H9 (cell line): Measurements from ENCODE around the gene GSTP1. TPM values are rescaled to one million over a fixed set of nuclear protein-coding genes. Genes with fewer than 3 reads are reported as not detected.

Experiments used
- DNase-seq: peaks from one replicate; pipeline ENCODE4 v3.0.0-alpha.2; 2017
- H2AFZ ChIP-seq: one replicate; pipeline ENCODE4 v1.6.1; 2013; ENCODE audit warnings: mild to moderate bottlenecking, low read length, control low read depth, moderate library complexity
- H2AK5ac ChIP-seq: 2 replicates; pipeline ENCODE4 v1.6.1; 2013; ENCODE audit warnings: low read length, control low read depth, mixed read lengths; ENCODE audit not compliant: insufficient read length
- H2BK120ac ChIP-seq: one replicate; pipeline ENCODE4 v1.6.1; 2013; ENCODE audit warnings: low read depth, mild to moderate bottlenecking, low read length, control low read depth, inconsistent platforms; ENCODE audit not compliant: poor library complexity, severe bottlenecking
- H2BK12ac ChIP-seq: 2 replicates; pipeline ENCODE4 v1.6.1; 2013; ENCODE audit warnings: low read length, control low read depth, mixed read lengths, low read depth; ENCODE audit not compliant: insufficient read length
- H2BK15ac ChIP-seq: 2 replicates; pipeline ENCODE4 v1.6.1; 2013; ENCODE audit warnings: low read depth, low read length, control low read depth
- H2BK20ac ChIP-seq: one replicate; pipeline ENCODE4 v1.6.1; 2013; ENCODE audit warnings: low read depth, mild to moderate bottlenecking, low read length, control low read depth, inconsistent platforms; ENCODE audit not compliant: poor library complexity, severe bottlenecking
- H2BK5ac ChIP-seq: 2 replicates; pipeline ENCODE4 v1.6.1; 2013; ENCODE audit warnings: low read length, control low read depth, mixed read lengths; ENCODE audit not compliant: insufficient read length
- H3K14ac ChIP-seq: 2 replicates; pipeline ENCODE4 v1.6.1; 2013; ENCODE audit warnings: low read length, control low read depth; ENCODE audit not compliant: insufficient read depth
- H3K18ac ChIP-seq: 2 replicates; pipeline ENCODE4 v1.6.1; 2013; ENCODE audit warnings: low read depth, mild to moderate bottlenecking, mixed read lengths, low read length, control low read depth; ENCODE audit not compliant: insufficient read length
- H3K23ac ChIP-seq: 2 replicates; pipeline ENCODE4 v1.6.1; 2013; ENCODE audit warnings: low read length, control low read depth, mixed read lengths, low read depth; ENCODE audit not compliant: insufficient read length
- H3K23me2 ChIP-seq: 2 replicates; pipeline ENCODE4 v1.6.1; 2013; ENCODE audit warnings: low read depth, mild to moderate bottlenecking, mixed read lengths, low read length, control low read depth; ENCODE audit not compliant: insufficient read length, poor library complexity, severe bottlenecking
- H3K27ac ChIP-seq: 2 replicates; pipeline ENCODE4 v1.5.1; 2013; ENCODE audit warnings: low read length, control low read depth, mixed read lengths, low read depth; ENCODE audit not compliant: insufficient read length
- H3K27me3 ChIP-seq: 2 replicates; pipeline ENCODE4 v1.6.1; 2013; ENCODE audit warnings: low read length, control low read depth, inconsistent platforms; ENCODE audit not compliant: insufficient read depth
- H3K4ac ChIP-seq: 2 replicates; pipeline ENCODE4 v1.6.1; 2013; ENCODE audit warnings: low read depth, mild to moderate bottlenecking, control low read depth, inconsistent platforms, low read length, moderate library complexity
- H3K4me1 ChIP-seq: 2 replicates; pipeline ENCODE4 v1.6.1; 2013; ENCODE audit warnings: low read length, control low read depth, inconsistent platforms; ENCODE audit not compliant: insufficient read depth
- H3K4me2 ChIP-seq: 2 replicates; pipeline ENCODE4 v1.6.1; 2013; ENCODE audit warnings: low read length, control low read depth, mixed read lengths; ENCODE audit not compliant: insufficient read length, insufficient read depth
- H3K56ac ChIP-seq: 2 replicates; pipeline ENCODE4 v1.6.1; 2013; ENCODE audit warnings: low read depth, mild to moderate bottlenecking, mixed read lengths, low read length, control low read depth; ENCODE audit not compliant: insufficient read length
- H3K79me1 ChIP-seq: 2 replicates; pipeline ENCODE4 v1.6.1; 2013; ENCODE audit warnings: low read depth, mild to moderate bottlenecking, moderate library complexity, low read length, control low read depth, inconsistent platforms; ENCODE audit not compliant: insufficient read depth, poor library complexity, severe bottlenecking
- H3K79me2 ChIP-seq: 2 replicates; pipeline ENCODE4 v1.6.1; 2013; ENCODE audit warnings: low read length, control low read depth, inconsistent platforms; ENCODE audit not compliant: insufficient read depth
- H3K9ac ChIP-seq: 2 replicates; pipeline ENCODE4 v1.6.1; 2013; ENCODE audit warnings: low read length, control low read depth, mixed read lengths; ENCODE audit not compliant: insufficient read length; ENCODE audit errors: extremely low read depth
- H3K9me3 ChIP-seq: one replicate; pipeline ENCODE4 v1.6.1; 2013; ENCODE audit warnings: low read depth, low read length, inconsistent platforms; ENCODE audit not compliant: control insufficient read depth
- H3T11ph ChIP-seq: one replicate; pipeline ENCODE4 v1.6.1; 2013; ENCODE audit warnings: mild to moderate bottlenecking, low read length, control low read depth, inconsistent platforms
- H4K20me1 ChIP-seq: one replicate; pipeline ENCODE4 v1.6.1; 2013; ENCODE audit not compliant: control insufficient read depth, insufficient read length, insufficient read depth
- H4K5ac ChIP-seq: 2 replicates; pipeline ENCODE4 v1.6.1; 2013; ENCODE audit warnings: low read depth, mild to moderate bottlenecking, mixed read lengths, low read length, control low read depth; ENCODE audit not compliant: insufficient read length
- H4K8ac ChIP-seq: replicated peaks from 2 replicates; pipeline ENCODE4 v1.6.1; 2013; ENCODE audit warnings: low read length, control low read depth, mixed read lengths, low read depth; ENCODE audit not compliant: insufficient read length
- H4K91ac ChIP-seq: 2 replicates; pipeline ENCODE4 v1.6.1; 2013; ENCODE audit warnings: low read depth, mild to moderate bottlenecking, moderate library complexity, mixed read lengths, low read length, control low read depth; ENCODE audit not compliant: insufficient read length
- H3K27ac Mint-ChIP-seq, 3 experiments: 2 replicates in 2 of 3; 3 replicates in 1 of 3; pipeline ENCODE4 v1.8.0; 2020 to 2021; ENCODE audit warnings: mixed read lengths in 3 of 3, mild to moderate bottlenecking in 1 of 3, moderate library complexity in 1 of 3
- H3K27me3 Mint-ChIP-seq: 2 replicates; pipeline ENCODE4 v1.8.0; 2021; ENCODE audit warnings: low read depth, mild to moderate bottlenecking, moderate library complexity, mixed read lengths
- H3K36me3 Mint-ChIP-seq, 3 experiments: 2 replicates in 2 of 3; 3 replicates in 1 of 3; pipeline ENCODE4 v1.8.0; 2020 to 2021; ENCODE audit warnings: low read depth in 3 of 3, mixed read lengths in 3 of 3; ENCODE audit not compliant: insufficient read depth in 1 of 3
- H3K4me1 Mint-ChIP-seq, 2 experiments: 2 replicates each; pipeline ENCODE4 v1.8.0; 2020; ENCODE audit warnings: mixed read lengths in 2 of 2
- H3K4me3 Mint-ChIP-seq, 2 experiments: 2 replicates in 1 of 2; 3 replicates in 1 of 2; pipeline ENCODE4 v1.8.0; 2020 to 2021; ENCODE audit warnings: mild to moderate bottlenecking in 2 of 2, mixed read lengths in 2 of 2, moderate library complexity in 1 of 2
- H3K9me3 Mint-ChIP-seq, 2 experiments: 2 replicates in 1 of 2; 3 replicates in 1 of 2; pipeline ENCODE4 v1.8.0; 2020; ENCODE audit warnings: mild to moderate bottlenecking in 2 of 2, mixed read lengths in 2 of 2, moderate library complexity in 1 of 2
- CTCF ChIP-seq: fragments of 200-600 bp; sonication (generic); conservative IDR thresholded peaks from 3 replicates; pipeline ENCODE4 v1.8.0; 2021; ENCODE audit warnings: antibody characterized with exemption, mild to moderate bottlenecking
- WGBS: extraction: QIAGEN DNeasy Blood & Tissue Kit; methylation state at CpG from one replicate; pipeline ENCODE4 v1.1.7; 2013; ENCODE audit warnings: missing lambda C conversion rate, low lambda C conversion rate, mixed read lengths; ENCODE audit not compliant: insufficient read length; ENCODE audit errors: extremely low coverage; 5-methylcytosine and 5-hydroxymethylcytosine counted together
- total RNA-seq: library from RNA; stranded (reverse); gene quantifications from 2 replicates; pipeline ENCODE4 v1.2.1, GENCODE V29; 2021

Gene GSTP1
- total RNA-seq, 1 experiment from 2014 or later, result 1,469 TPM

GRCh38 chr11:67582011-67582410 is 1.6 kb upstream of the GSTP1 start:
- Mint-ChIP-seq H3K4me3 (peak overlapping the region; percentile 57 to 73), H3K4me1 (peaks cover 54 to 63% of the 10 kb centered on the region in 2 experiments), H3K9me3 (peaks cover 0 to 5% of the 10 kb centered on the region in 2 experiments; a peak in 2 of 5 replicates), H3K27me3 (peaks cover 18% of the 10 kb centered on the region), H3K27ac (peak overlapping the region in 1 of 3 experiments; percentile 92; a peak in 2 of 7 replicates), H3K36me3 (peaks cover 23 to 28% (median 24%) of the 10 kb centered on the region in 3 experiments)
- no peak overlapping the region for H2AK5ac ChIP-seq
- no peak overlapping the region for H2BK20ac ChIP-seq
- H2AFZ ChIP-seq, result no peak overlapping the region
- no peak for DNase-seq
- no peak overlapping the region for H3K18ac ChIP-seq
- H3K27me3 ChIP-seq, result no peaks in the 10 kb centered on the region
- no peak overlapping the region for H3K9ac ChIP-seq
- no peak overlapping the region for H2BK12ac ChIP-seq
- H2BK5ac ChIP-seq, result no peak overlapping the region
- peaks cover 5% of the 10 kb centered on the region; the same call in 1 of the 2 replicates for H3K79me2 ChIP-seq
- H3K4me1 ChIP-seq, result peaks cover 3% of the 10 kb centered on the region; the same call in 1 of the 2 replicates
- no peak overlapping the region for H3K56ac ChIP-seq
- H3K79me1 ChIP-seq, result no peaks in the 10 kb centered on the region
- peaks cover 8% of the 10 kb centered on the region for H3K23me2 ChIP-seq
- H3K27ac ChIP-seq, result no peak overlapping the region
- H2BK15ac ChIP-seq, result no peak overlapping the region
- no CpG with 5 or more reads among the region's 4 CpGs for WGBS
- H4K20me1 ChIP-seq, result no peaks in the 10 kb centered on the region
- H3K14ac ChIP-seq, result no peak overlapping the region
- H3K9me3 ChIP-seq, result no peaks in the 10 kb centered on the region
- H4K91ac ChIP-seq, result no peak overlapping the region
- H4K5ac ChIP-seq, result no peak overlapping the region
- H3K23ac ChIP-seq, result no peak overlapping the region
- TF ChIP-seq CTCF, result no peak
- no peak overlapping the region for H3K4ac ChIP-seq
- no peak overlapping the region for H3T11ph ChIP-seq
- peak overlapping the region; percentile 45 for H3K4me2 ChIP-seq
- no peak overlapping the region for H2BK120ac ChIP-seq
- no peak overlapping the region for H4K8ac ChIP-seq
